ENCODE data around the gene YLPM1. TPM values are rescaled to one million over a fixed set of nuclear protein-coding genes. Genes with fewer than 3 reads are reported as not detected.

YLPM1 gene
- total RNA-seq, 1 donor from 2014 or later = 74.9 TPM

DNA sequence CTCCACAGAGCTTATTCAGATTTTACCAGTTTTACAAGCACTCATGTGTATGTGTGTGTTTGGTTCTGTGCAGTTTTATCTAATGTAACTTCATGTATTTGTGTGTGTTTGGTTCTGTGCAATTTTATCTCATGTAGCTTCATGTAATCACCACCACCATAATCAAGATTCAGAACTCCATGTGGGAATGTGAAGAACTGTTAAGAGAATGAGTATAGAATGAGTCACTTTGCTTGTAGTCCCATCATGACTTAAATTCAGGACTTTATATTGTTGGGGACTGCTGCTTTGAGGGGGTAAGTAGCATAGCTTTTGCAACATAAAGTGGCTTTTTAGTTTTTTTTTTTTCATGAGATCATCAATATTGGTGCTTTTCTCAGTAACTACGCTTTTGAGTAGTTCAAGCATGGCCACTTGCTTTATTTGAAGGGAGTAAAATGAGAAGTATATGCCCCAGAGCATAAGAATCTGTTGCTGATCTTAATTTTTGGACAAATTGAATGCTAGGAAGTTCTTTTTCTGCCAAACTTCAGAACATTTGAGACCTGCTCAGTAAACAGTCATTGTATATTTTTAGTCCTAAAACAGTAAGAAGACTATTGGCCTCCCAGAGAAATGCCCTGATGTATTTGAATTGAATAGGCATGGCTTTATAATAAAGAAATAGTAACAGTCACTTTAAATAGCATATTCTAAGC is 84.0 kb downstream of the YLPM1 start:
- no peaks in the 10 kb centered on the region for H3K4me1 Mint-ChIP-seq (ENCODE audit: unreplicated experiment)
- TF ChIP-seq, protein P1, sequence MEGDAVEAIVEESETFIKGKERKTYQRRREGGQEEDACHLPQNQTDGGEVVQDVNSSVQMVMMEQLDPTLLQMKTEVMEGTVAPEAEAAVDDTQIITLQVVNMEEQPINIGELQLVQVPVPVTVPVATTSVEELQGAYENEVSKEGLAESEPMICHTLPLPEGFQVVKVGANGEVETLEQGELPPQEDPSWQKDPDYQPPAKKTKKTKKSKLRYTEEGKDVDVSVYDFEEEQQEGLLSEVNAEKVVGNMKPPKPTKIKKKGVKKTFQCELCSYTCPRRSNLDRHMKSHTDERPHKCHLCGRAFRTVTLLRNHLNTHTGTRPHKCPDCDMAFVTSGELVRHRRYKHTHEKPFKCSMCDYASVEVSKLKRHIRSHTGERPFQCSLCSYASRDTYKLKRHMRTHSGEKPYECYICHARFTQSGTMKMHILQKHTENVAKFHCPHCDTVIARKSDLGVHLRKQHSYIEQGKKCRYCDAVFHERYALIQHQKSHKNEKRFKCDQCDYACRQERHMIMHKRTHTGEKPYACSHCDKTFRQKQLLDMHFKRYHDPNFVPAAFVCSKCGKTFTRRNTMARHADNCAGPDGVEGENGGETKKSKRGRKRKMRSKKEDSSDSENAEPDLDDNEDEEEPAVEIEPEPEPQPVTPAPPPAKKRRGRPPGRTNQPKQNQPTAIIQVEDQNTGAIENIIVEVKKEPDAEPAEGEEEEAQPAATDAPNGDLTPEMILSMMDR (IDR thresholded peaks at IDR 0.05; ENCODE audit: unreplicated experiment) = no peak
- no peaks in the 10 kb centered on the region for H3K36me3 Mint-ChIP-seq (ENCODE audit: low read depth, unreplicated experiment)
- no peak overlapping the region for H3K4me3 Mint-ChIP-seq (ENCODE audit: unreplicated experiment)
- DNase-seq (ENCODE audit: low spot score) = no peak
- H3K27me3 Mint-ChIP-seq (ENCODE audit: unreplicated experiment) = no peaks in the 10 kb centered on the region
- no peaks in the 10 kb centered on the region for H3K9me3 Mint-ChIP-seq (ENCODE audit: unreplicated experiment)
- no peak overlapping the region for H3K27ac Mint-ChIP-seq (ENCODE audit: unreplicated experiment)

DNA sequence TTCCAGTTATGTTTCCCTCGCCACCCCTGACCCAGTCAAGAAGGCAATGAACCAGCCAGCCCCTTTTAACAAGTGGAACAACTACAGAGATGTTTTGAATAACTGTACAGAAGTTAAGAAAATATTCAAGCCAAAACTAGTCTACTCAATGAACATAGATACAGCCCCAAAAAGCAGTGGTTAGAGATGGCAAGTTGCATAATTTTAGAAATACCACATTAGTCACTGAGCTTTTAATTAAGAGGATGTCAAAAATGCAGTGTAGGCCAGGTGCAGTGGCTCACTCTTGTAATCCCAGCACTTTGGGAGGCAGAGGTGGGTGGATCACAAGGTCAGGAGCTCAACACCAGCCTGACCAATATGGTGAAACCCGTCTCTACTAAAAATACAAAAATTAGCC is 85.7 kb downstream of the YLPM1 start:
- Mint-ChIP-seq H3K9me3 (ENCODE audit: unreplicated experiment) (no peaks in the 10 kb centered on the region), H3K36me3 (ENCODE audit: low read depth, unreplicated experiment) (no peaks in the 10 kb centered on the region)
- TF ChIP-seq, protein P1 (IDR thresholded peaks at IDR 0.05; ENCODE audit: unreplicated experiment) = no peak

DNA sequence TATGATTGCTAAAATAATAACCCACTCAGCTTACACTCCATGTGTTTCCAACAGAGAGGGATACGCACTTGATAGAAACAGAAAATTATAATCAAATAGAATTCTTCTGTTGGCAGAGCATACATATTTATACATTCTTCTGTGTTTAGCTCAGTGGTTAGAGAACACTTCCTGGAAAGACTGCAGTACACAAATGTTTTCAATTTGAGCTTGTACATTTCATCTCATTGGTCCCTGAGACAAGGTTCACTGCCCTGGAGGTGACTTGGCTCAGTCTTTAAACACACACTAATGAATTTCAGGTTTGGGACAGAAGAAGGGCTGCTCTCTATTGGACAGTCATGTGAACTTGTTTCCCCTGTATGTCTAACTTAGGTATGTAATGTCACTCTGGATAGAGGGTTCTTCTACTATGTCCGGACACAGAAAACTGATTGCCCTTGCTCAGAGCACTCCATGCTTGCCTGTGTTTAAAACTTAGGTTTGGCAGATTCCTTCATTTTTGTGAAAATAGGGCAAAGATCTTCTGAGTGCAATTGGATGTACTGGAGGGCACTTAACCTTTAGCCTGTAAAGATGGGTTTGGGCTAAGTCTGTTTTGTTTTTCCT is 89.9 kb downstream of the YLPM1 start:
- Mint-ChIP-seq H3K36me3 (ENCODE audit: low read depth, unreplicated experiment) (no peaks in the 10 kb centered on the region), H3K4me1 (ENCODE audit: unreplicated experiment) (peaks cover 2% of the 10 kb centered on the region), H3K4me3 (ENCODE audit: unreplicated experiment) (no peak overlapping the region), H3K9me3 (ENCODE audit: unreplicated experiment) (no peaks in the 10 kb centered on the region), H3K27ac (ENCODE audit: unreplicated experiment) (no peak overlapping the region), H3K27me3 (ENCODE audit: unreplicated experiment) (no peaks in the 10 kb centered on the region)
- TF ChIP-seq, protein P1 (IDR thresholded peaks at IDR 0.05; ENCODE audit: unreplicated experiment) = no peak
- no peak for DNase-seq (ENCODE audit: low spot score)

More for the DNA sequence above, 85.7 kb downstream of the YLPM1 start:
- H3K27me3 Mint-ChIP-seq (ENCODE audit: unreplicated experiment) = no peaks in the 10 kb centered on the region
- DNase-seq (ENCODE audit: low spot score) = no peak
- H3K4me1 Mint-ChIP-seq (ENCODE audit: unreplicated experiment) = no peaks in the 10 kb centered on the region
- H3K4me3 Mint-ChIP-seq (ENCODE audit: unreplicated experiment) = no peak overlapping the region
- H3K27ac Mint-ChIP-seq (ENCODE audit: unreplicated experiment) = no peak overlapping the region

DNA sequence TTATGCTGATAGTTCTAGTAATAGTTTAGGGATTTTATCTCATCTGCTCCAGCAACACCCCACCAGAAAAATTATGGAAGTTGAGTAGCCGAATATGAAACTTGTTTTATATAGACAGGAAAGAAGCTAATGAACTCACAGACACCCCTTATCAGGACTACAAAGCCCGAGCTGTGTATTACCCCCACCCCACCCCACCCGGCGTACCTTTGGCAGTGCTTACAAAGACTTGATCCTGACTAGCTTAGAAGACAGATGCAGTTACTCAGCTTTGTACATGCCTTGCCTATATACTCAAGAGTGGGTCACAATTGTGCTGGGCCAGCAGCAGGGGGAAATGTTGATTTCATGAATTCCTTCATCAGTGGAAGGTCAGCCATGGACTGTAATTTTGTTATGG is 90.5 kb downstream of the YLPM1 start:
- H3K27ac Mint-ChIP-seq (ENCODE audit: unreplicated experiment) = no peak overlapping the region

More for the DNA sequence above, 90.5 kb downstream of the YLPM1 start:
- no peak for DNase-seq (ENCODE audit: low spot score)
- TF ChIP-seq, protein P1 (IDR thresholded peaks at IDR 0.05; ENCODE audit: unreplicated experiment) = no peak
- H3K27me3 Mint-ChIP-seq (ENCODE audit: unreplicated experiment) = no peaks in the 10 kb centered on the region
- H3K4me3 Mint-ChIP-seq (ENCODE audit: unreplicated experiment) = no peak overlapping the region
- no peaks in the 10 kb centered on the region for H3K36me3 Mint-ChIP-seq (ENCODE audit: low read depth, unreplicated experiment)
- H3K9me3 Mint-ChIP-seq (ENCODE audit: unreplicated experiment) = no peaks in the 10 kb centered on the region
- H3K4me1 Mint-ChIP-seq (ENCODE audit: unreplicated experiment) = peaks cover 2% of the 10 kb centered on the region
